H1 (cell line): ENCODE measurements around the gene MICA. TPM values are rescaled to one million over a fixed set of nuclear protein-coding genes. Genes with fewer than 3 reads are reported as not detected.

Source experiments
- CTCF ChIA-PET: fragments of 300-600 bp; sonication (Branson Sonifier 250); formaldehyde crosslinking; loops from one replicate; lab custom pipeline; 2021; ENCODE audit not compliant: partially characterized antibody; lab: Charles Lee
- POLR2A ChIA-PET: fragments of 300-600 bp; sonication (Branson Sonifier 250); formaldehyde crosslinking; loops from one replicate; lab custom pipeline; 2021; ENCODE audit warnings: inconsistent platforms; ENCODE audit not compliant: partially characterized antibody; lab: Charles Lee
- DNase-seq, 2 experiments: peaks; one replicate each; pipeline versions ENCODE4 v3.0.0 to v3.0.0-alpha.2; 2010 to 2022; ENCODE audit warnings: low spot score in 2 of 2, low read depth in 1 of 2, mixed read lengths in 1 of 2
- FAIRE-seq: peaks from 2 replicates; lab custom pipeline; 2011; peaks lifted over from hg19 to GRCh38; lab: Jason Lieb, UNC
- H2AFZ ChIP-seq: 2 replicates; pipeline ENCODE4 v1.8.1; 2012; ENCODE audit warnings: low read length, inconsistent platforms
- H2AK5ac ChIP-seq: 2 replicates; pipeline ENCODE4 v1.6.1; 2013; ENCODE audit warnings: low read depth, low read length
- H2BK120ac ChIP-seq: replicated peaks from 2 replicates; pipeline ENCODE3; 2013; ENCODE audit warnings: low read depth, low read length, inconsistent platforms
- H2BK12ac ChIP-seq: 2 replicates; pipeline ENCODE4 v1.6.1; 2013; ENCODE audit warnings: low read depth, low read length
- H2BK15ac ChIP-seq: 2 replicates; pipeline ENCODE4 v1.6.1; 2013; ENCODE audit warnings: low read length
- H2BK20ac ChIP-seq: 2 replicates; pipeline ENCODE4 v1.6.1; 2013; ENCODE audit warnings: low read length
- H2BK5ac ChIP-seq: 2 replicates; pipeline ENCODE4 v1.6.1; 2013; ENCODE audit warnings: low read depth, low read length
- H3K14ac ChIP-seq: 2 replicates; pipeline ENCODE4 v1.6.1; 2013; ENCODE audit warnings: inconsistent platforms; ENCODE audit not compliant: insufficient read length
- H3K18ac ChIP-seq: 2 replicates; pipeline ENCODE4 v1.6.1; 2013; ENCODE audit warnings: low read length; ENCODE audit errors: extremely low read depth
- H3K23ac ChIP-seq: 2 replicates; pipeline ENCODE4 v1.6.1; 2013; ENCODE audit warnings: inconsistent platforms; ENCODE audit not compliant: insufficient read length
- H3K23me2 ChIP-seq: 2 replicates; pipeline ENCODE4 v1.6.1; 2013; ENCODE audit warnings: low read depth, low read length
- H3K27ac ChIP-seq: 2 replicates; pipeline ENCODE4 v1.6.1; 2011; ENCODE audit warnings: low read depth, low read length, inconsistent platforms
- H3K27me3 ChIP-seq, 4 experiments: replicated peaks in 1 of 4; 1 replicate in 1 of 4; 2 replicates in 3 of 4; pipeline versions ENCODE4 v1.6.1 to v1.8.1; 2011 to 2013; ENCODE audit warnings: low read length in 3 of 4, mild to moderate bottlenecking in 3 of 4, inconsistent platforms in 2 of 4, mixed read lengths in 2 of 4, moderate library complexity in 1 of 4; ENCODE audit not compliant: control insufficient read depth in 3 of 4, insufficient read depth in 3 of 4; ENCODE audit errors: extremely low read depth in 1 of 4
- H3K36me3 ChIP-seq, 4 experiments: 2 replicates each; pipeline versions ENCODE4 v1.6.1 to v1.8.1; 2011 to 2013; ENCODE audit warnings: mild to moderate bottlenecking in 4 of 4, low read length in 3 of 4, moderate library complexity in 2 of 4, control low read depth in 1 of 4, inconsistent platforms in 1 of 4; ENCODE audit not compliant: insufficient read depth in 4 of 4, control insufficient read depth in 2 of 4
- H3K4ac ChIP-seq: replicated peaks from 2 replicates; pipeline ENCODE3; 2013; ENCODE audit warnings: low read length, low read depth, mixed read lengths, inconsistent platforms; ENCODE audit not compliant: insufficient read length
- H3K4me1 ChIP-seq, 4 experiments: replicated peaks in 1 of 4; 1 replicate in 1 of 4; 2 replicates in 3 of 4; pipeline versions ENCODE4 v1.6.1 to v1.8.1; 2011 to 2013; ENCODE audit warnings: low read length in 3 of 4, inconsistent platforms in 2 of 4, mixed read lengths in 1 of 4; ENCODE audit not compliant: insufficient read depth in 4 of 4, control insufficient read depth in 3 of 4
- H3K4me2 ChIP-seq, 2 experiments: 2 replicates each; pipeline versions ENCODE4 v1.6.1 to v1.8.1; 2011 to 2013; ENCODE audit warnings: low read depth in 2 of 2, low read length in 2 of 2, control low read depth in 1 of 2, inconsistent platforms in 1 of 2, mild to moderate bottlenecking in 1 of 2; ENCODE audit not compliant: insufficient read depth in 1 of 2
- H3K4me3 ChIP-seq, 4 experiments: fragments of 200-600, 300-600 bp in 1 of 4; sonication (generic), shearing (Covaris generic), sonication (Bioruptor Twin) in 1 of 4; 2 replicates each; pipeline versions ENCODE4 v1.5.1 to v1.8.1; 2011 to 2016; ENCODE audit warnings: low read length in 4 of 4, low read depth in 3 of 4, control low read depth in 2 of 4, inconsistent platforms in 2 of 4, mild to moderate bottlenecking in 2 of 4, mixed read lengths in 1 of 4, moderate library complexity in 1 of 4; ENCODE audit not compliant: insufficient read depth in 2 of 4; ENCODE audit errors: extremely low read depth in 1 of 4
- H3K56ac ChIP-seq: replicated peaks from 2 replicates; pipeline ENCODE3; 2013; ENCODE audit warnings: low read depth, mild to moderate bottlenecking, mixed read lengths, low read length, inconsistent platforms; ENCODE audit not compliant: insufficient read length
- H3K79me1 ChIP-seq: 2 replicates; pipeline ENCODE4 v1.6.1; 2013; ENCODE audit warnings: low read depth, low read length, control low read depth
- H3K79me2 ChIP-seq, 2 experiments: 2 replicates each; pipeline versions ENCODE4 v1.6.1 to v1.8.1; 2012 to 2013; ENCODE audit warnings: low read length in 2 of 2, mild to moderate bottlenecking in 2 of 2, inconsistent platforms in 1 of 2; ENCODE audit not compliant: insufficient read depth in 2 of 2, control insufficient read depth in 1 of 2
- H3K9ac ChIP-seq, 4 experiments: replicated peaks in 1 of 4; 1 replicate in 1 of 4; 2 replicates in 3 of 4; pipeline versions ENCODE4 v1.6.1 to v1.8.1; 2011 to 2013; ENCODE audit warnings: low read depth in 3 of 4, low read length in 3 of 4, control low read depth in 2 of 4, mild to moderate bottlenecking in 2 of 4, moderate library complexity in 2 of 4, inconsistent platforms in 1 of 4; ENCODE audit errors: extremely low read depth in 1 of 4
- H3K9me3 ChIP-seq, 2 experiments: 2 replicates each; pipeline versions ENCODE4 v1.6.1 to v1.8.1; 2012 to 2013; ENCODE audit warnings: mild to moderate bottlenecking in 2 of 2, moderate library complexity in 2 of 2, control low read depth in 1 of 2, inconsistent platforms in 1 of 2, low read depth in 1 of 2, low read length in 1 of 2, mixed read lengths in 1 of 2; ENCODE audit not compliant: insufficient read depth in 2 of 2
- H4K20me1 ChIP-seq, 2 experiments: replicated peaks in 1 of 2; 2 replicates each; pipeline versions ENCODE3 to v1.8.1; 2011 to 2013; ENCODE audit warnings: inconsistent platforms in 2 of 2, low read length in 2 of 2, mild to moderate bottlenecking in 1 of 2; ENCODE audit not compliant: insufficient read depth in 2 of 2, control insufficient read depth in 1 of 2
- H4K5ac ChIP-seq: 2 replicates; pipeline ENCODE4 v1.6.1; 2013; ENCODE audit warnings: low read length, low read depth, mixed read lengths, inconsistent platforms; ENCODE audit not compliant: insufficient read length
- H4K8ac ChIP-seq: 2 replicates; pipeline ENCODE4 v1.8.0; 2013; ENCODE audit warnings: mild to moderate bottlenecking, moderate library complexity, low read length, inconsistent platforms; ENCODE audit not compliant: insufficient read depth; ENCODE audit errors: extremely low read depth
- H4K91ac ChIP-seq: replicated peaks from 2 replicates; pipeline ENCODE3; 2013; ENCODE audit warnings: low read length, mixed read lengths, inconsistent platforms; ENCODE audit not compliant: insufficient read length
- BACH1 ChIP-seq: IDR thresholded peaks from 2 replicates; pipeline ENCODE4 v1.6.1; 2012; ENCODE audit warnings: low read length, improper control_type of control experiment
- CREB1 ChIP-seq: IDR thresholded peaks from 2 replicates; pipeline ENCODE4 v1.6.1; 2012; ENCODE audit warnings: inconsistent platforms
- GABPA ChIP-seq: IDR thresholded peaks from 2 replicates; pipeline ENCODE4 v1.6.1; 2011; ENCODE audit warnings: mild to moderate bottlenecking, low read length, moderate library complexity, borderline replicate concordance; ENCODE audit not compliant: insufficient read depth
- KDM4A ChIP-seq: IDR thresholded peaks from one replicate; pipeline ENCODE4 v1.7.1; 2012; ENCODE audit warnings: low read depth, mild to moderate bottlenecking, moderate library complexity, low read length, inconsistent platforms; ENCODE audit not compliant: severe bottlenecking
- NANOG ChIP-seq: IDR thresholded peaks from 2 replicates; pipeline ENCODE4 v1.6.1; 2011; ENCODE audit warnings: low read length, low read depth, mild to moderate bottlenecking, inconsistent platforms; ENCODE audit not compliant: insufficient read depth, poor library complexity, severe bottlenecking
- NRF1 ChIP-seq: IDR thresholded peaks from 2 replicates; pipeline ENCODE4 v1.6.1; 2011; ENCODE audit warnings: mild to moderate bottlenecking, low read depth, low read length, improper control_type of control experiment
- SIN3A ChIP-seq, 2 experiments: IDR thresholded peaks in 1 of 2; conservative IDR thresholded peaks in 1 of 2; 2 replicates each; pipeline ENCODE4 v1.6.1; 2011 to 2012; ENCODE audit warnings: low read length in 2 of 2, improper control_type of control experiment in 1 of 2, low read depth in 1 of 2, mild to moderate bottlenecking in 1 of 2
- SP1 ChIP-seq: IDR thresholded peaks from 2 replicates; pipeline ENCODE4 v1.6.1; 2011; ENCODE audit warnings: low read depth, low read length
- SP4 ChIP-seq: IDR thresholded peaks from 2 replicates; pipeline ENCODE4 v1.6.1; 2012; ENCODE audit warnings: low read length, inconsistent platforms
- SUZ12 ChIP-seq: fragments of 200-600 bp; sonication (generic); IDR thresholded peaks from 2 replicates; pipeline ENCODE4 v1.6.1; 2012; ENCODE audit warnings: mild to moderate bottlenecking, inconsistent platforms, low read length, moderate library complexity, mixed read lengths
- TBP ChIP-seq: IDR thresholded peaks from 2 replicates; pipeline ENCODE4 v1.6.1; 2011; ENCODE audit warnings: low read depth, low read length, improper control_type of control experiment
- TEAD4 ChIP-seq: IDR thresholded peaks from 2 replicates; pipeline ENCODE4 v1.6.1; 2012; ENCODE audit warnings: low read depth, low read length, inconsistent platforms, mixed read lengths
- WGBS, 2 experiments: shearing (Covaris generic) in 1 of 2; methylation state at CpG; one replicate each; pipeline versions ENCODE4 v1.1.6 to v1.1.7; 2013 to 2015; ENCODE audit warnings: low lambda C conversion rate in 2 of 2, mixed read lengths in 2 of 2, inconsistent platforms in 1 of 2, low coverage in 1 of 2, missing lambda C conversion rate in 1 of 2; ENCODE audit not compliant: insufficient replicate concordance in 2 of 2, insufficient coverage in 1 of 2, insufficient read length in 1 of 2; ENCODE audit errors: extremely low coverage in 1 of 2, missing lambda C conversion rate in 1 of 2; 5-methylcytosine and 5-hydroxymethylcytosine counted together
- polyA plus RNA-seq, 7 experiments: library from polyadenylated mRNA; depleted of rRNA in 3 of 7; stranded (reverse) in 5 of 7; unstranded in 2 of 7; fragments of >200 nt in 5 of 7; fragments of 200-250 nt in 2 of 7; gene quantifications; 1 replicate in 5 of 7; 2 replicates in 1 of 7; 4 replicates in 1 of 7; pipeline versions ENCODE4 v1.2.1 to v1.2.3, GENCODE V29; 2011 to 2013; ENCODE audit warnings: missing spikeins in 2 of 7, mixed read lengths in 2 of 7
- total RNA-seq: library from RNA; stranded (reverse); fragmentation: NEBNext Ultra II Directional; extraction: Animal tissue kit (Norgen Biotek cat#: 25700); gene quantifications from 2 replicates; pipeline ENCODE4 v1.2.1, GENCODE V29; 2021
- TF ChIP-seq, protein P1 (sequence below): IDR thresholded peaks from 2 replicates; pipeline ENCODE4 v1.6.1; 2011; ENCODE audit warnings: low read depth, mild to moderate bottlenecking, low read length; ENCODE audit not compliant: insufficient read depth

The MICA gene
- total and polyA plus RNA-seq, 2 of the 8 experiments (the other 6 are each of a cell fraction or from before 2014, with no cell fraction given): 12.5 to 16.3 TPM

DNA sequence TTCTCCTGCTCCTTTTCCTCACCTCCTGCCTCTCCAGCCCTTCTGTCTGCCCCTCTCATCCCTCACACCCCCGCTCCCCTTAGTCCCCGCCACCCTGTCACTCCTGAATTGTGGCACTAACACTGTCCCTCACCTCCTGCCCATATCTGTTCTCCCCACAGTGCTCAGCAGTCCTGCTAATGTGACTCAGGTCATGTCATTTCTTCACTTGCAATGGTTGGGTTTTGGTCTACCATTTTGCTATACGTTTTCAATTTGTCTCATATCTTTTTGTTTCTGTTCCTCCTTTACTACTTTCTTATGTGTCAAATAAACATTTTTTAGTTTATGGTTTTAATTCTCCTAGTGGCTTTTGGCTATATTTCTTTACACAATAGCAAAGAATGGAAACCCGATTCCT is 45.1 kb upstream of the MICA start:
- H2BK5ac ChIP-seq: no peak overlapping the region
- no peak overlapping the region for H3K27ac ChIP-seq
- H4K8ac ChIP-seq: no peak overlapping the region
- CTCF ChIA-PET: interaction anchor here (0.7 kb wide), 1 partner anchor 18 kb away, joined by 4 read pairs; no protein-coding TSS in a partner anchor
- no peaks in the 10 kb centered on the region for H3K79me2 ChIP-seq
- POLR2A ChIA-PET: interaction anchor here (1.5 kb wide), 1 partner anchor 189 kb away, joined by 3 read pairs; no protein-coding TSS in a partner anchor
- no peak overlapping the region for H3K23ac ChIP-seq
- no peak overlapping the region for H2BK15ac ChIP-seq
- H3K4me1 ChIP-seq: no peaks in the 10 kb centered on the region
- H3K23me2 ChIP-seq: peaks cover 4% of the 10 kb centered on the region; the same call in 1 of the 2 replicates
- peaks cover 0 to 10% (median 0%) of the 10 kb centered on the region in 4 experiments; a peak in 3 of 8 replicates for H3K36me3 ChIP-seq
- FAIRE-seq: no peak
- no peak overlapping the region for H2BK120ac ChIP-seq
- H2BK20ac ChIP-seq: no peak overlapping the region
- H4K5ac ChIP-seq: no peak overlapping the region
- H2BK12ac ChIP-seq: no peak overlapping the region
- no peak overlapping the region for H3K14ac ChIP-seq
- no peak overlapping the region for H3K4me3 ChIP-seq
- H4K91ac ChIP-seq: no peak overlapping the region
- no peaks in the 10 kb centered on the region for H3K79me1 ChIP-seq
- H3K4me2 ChIP-seq: no peak overlapping the region; a peak in 1 of 4 replicates
- H3K9me3 ChIP-seq: no peaks in the 10 kb centered on the region
- no peak overlapping the region for H3K4ac ChIP-seq
- no peak overlapping the region for H2AFZ ChIP-seq
- peaks cover 3 to 25% (median 15%) of the 10 kb centered on the region in 4 experiments for H3K27me3 ChIP-seq
- H2AK5ac ChIP-seq: no peak overlapping the region
- H3K18ac ChIP-seq: no peak overlapping the region
- DNase-seq: no peak
- no peak overlapping the region for H3K56ac ChIP-seq
- WGBS, 2 experiments: 60% methylated on average over 4 of the region's 4 CpGs; no CpG with 5 or more reads in 1 of the 2 experiments
- no peak overlapping the region for H3K9ac ChIP-seq
- peaks cover 0 to 2% of the 10 kb centered on the region in 2 experiments for H4K20me1 ChIP-seq
- TF ChIP-seq SUZ12 (no peak), SIN3A (conservative IDR thresholded peaks at IDR 0.05 in 1 of 2, IDR thresholded peaks at IDR 0.05 in 1 of 2; ENCODE audit: low read depth in 1 of 2, low read length in 2 of 2) (no peak), BACH1 (no peak), KDM4A (no peak), TEAD4 (no peak), SP1 (no peak), CREB1 (no peak), NRF1 (no peak), SP4 (no peak), NANOG (no peak), TBP (no peak), GABPA (no peak)
- TF ChIP-seq, protein P1, sequence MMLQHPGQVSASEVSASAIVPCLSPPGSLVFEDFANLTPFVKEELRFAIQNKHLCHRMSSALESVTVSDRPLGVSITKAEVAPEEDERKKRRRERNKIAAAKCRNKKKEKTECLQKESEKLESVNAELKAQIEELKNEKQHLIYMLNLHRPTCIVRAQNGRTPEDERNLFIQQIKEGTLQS: no peak
